Liver (tissue), 3 donors: ENCODE data around the gene POU3F3.

Experiments used
- CTCF ChIP-seq: fragments of 150-350 bp; IDR thresholded peaks from 2 replicates; pipeline ENCODE4 v1.5.1; 2017; ENCODE audit warnings: improper control_type of control experiment, low read depth, low read length; ENCODE audit not compliant: missing input control
- EGR1 ChIP-seq, 2 donors: IDR thresholded peaks; 2 replicates each; pipeline ENCODE4 v1.6.1; 2016 to 2018; ENCODE audit warnings: antibody characterized with exemption in 2 of 2, low read depth in 2 of 2
- MAX ChIP-seq: IDR thresholded peaks from 2 replicates; pipeline ENCODE4 v1.6.1; 2016; ENCODE audit warnings: antibody characterized with exemption
- RXRA ChIP-seq, 2 donors: IDR thresholded peaks; 2 replicates each; pipeline ENCODE4 v1.6.1; 2017 to 2018; ENCODE audit warnings: antibody characterized with exemption in 2 of 2, mild to moderate bottlenecking in 1 of 2
- donor health status: healthy.
- donor health status: healthy.

GRCh38 chr2:104849618-104850141 is 4.2 kb upstream of the POU3F3 start:
- TF ChIP-seq EGR1 (IDR thresholded peaks at IDR 0.05; ENCODE audit: low read depth in 2 of 2), result no peak
- TF ChIP-seq CTCF, result peak; percentile 76
- no peak for TF ChIP-seq MAX
- no peak for TF ChIP-seq RXRA (IDR thresholded peaks at IDR 0.05)
